HEK293 (cell line): ENCODE results near the gene TUBGCP3.

Experiments
- CTCF ChIA-PET: fragments of 350-600 bp; formaldehyde crosslinking; extraction: SDS; loops from one replicate; lab custom pipeline; 2021; ENCODE audit warnings: antibody characterized with exemption; lab: Yijun Ruan, JAX
- POLR2A ChIA-PET: fragments of 300-600 bp; formaldehyde crosslinking; extraction: SDS; loops from one replicate; lab custom pipeline; 2020; ENCODE audit warnings: antibody characterized with exemption, inconsistent platforms; lab: Yijun Ruan, JAX
- H3K27ac ChIP-seq: fragments of 200-500 bp; sonication (Bioruptor generic); 2 replicates; pipeline ENCODE4 v1.5.1; 2014; ENCODE audit warnings: low read depth, low read length, control low read depth, inconsistent platforms; ENCODE audit errors: extremely low read depth
- H3K36me3 ChIP-seq, 2 experiments: fragments of 200-500 bp in 1 of 2; sonication (Bioruptor generic) in 1 of 2; 1 replicate in 1 of 2; 2 replicates in 1 of 2; pipeline ENCODE4 v1.5.1; 2014 to 2017; ENCODE audit warnings: inconsistent platforms in 2 of 2, low read length in 2 of 2; ENCODE audit not compliant: control insufficient read depth in 2 of 2, insufficient read depth in 1 of 2
- H3K4me1 ChIP-seq: fragments of 200-500 bp; sonication (Bioruptor generic); 2 replicates; pipeline ENCODE4 v1.5.1; 2014; ENCODE audit warnings: mild to moderate bottlenecking, low read length, inconsistent platforms; ENCODE audit not compliant: control insufficient read depth, insufficient read depth
- H3K4me3 ChIP-seq: 2 replicates; pipeline ENCODE4 v1.5.1; 2011; ENCODE audit warnings: low read depth, mild to moderate bottlenecking, control low read depth, low read length, moderate library complexity
- H3K9me3 ChIP-seq: fragments of 200-500 bp; sonication (Bioruptor generic); 2 replicates; pipeline ENCODE4 v1.5.1; 2014; ENCODE audit warnings: low read depth, low read length, inconsistent platforms; ENCODE audit not compliant: control insufficient read depth, insufficient read depth
- EGR2 ChIP-seq: fragments of 450-650 bp; formaldehyde crosslinking; IDR thresholded peaks from 2 replicates; pipeline ENCODE4 v1.5.1; 2016; ENCODE audit warnings: low read depth, missing biosample characterization, missing genetic modification characterization
- GLI2 ChIP-seq: fragments of 450-650 bp; formaldehyde crosslinking; IDR thresholded peaks from 2 replicates; pipeline ENCODE4; 2017; ENCODE audit warnings: missing biosample characterization, missing genetic modification characterization, low read depth, borderline replicate concordance
- HOXD13 ChIP-seq: sonication (generic); formaldehyde crosslinking; IDR thresholded peaks from 2 replicates; pipeline ENCODE4 v1.8.0; 2022; ENCODE audit warnings: missing genetic modification reagents, borderline replicate concordance
- KLF8 ChIP-seq: fragments of 450-650 bp; formaldehyde crosslinking; IDR thresholded peaks from 2 replicates; pipeline ENCODE4 v1.5.1; 2016; ENCODE audit warnings: missing biosample characterization, missing genetic modification characterization
- PRDM10 ChIP-seq: fragments of 450-650 bp; formaldehyde crosslinking; IDR thresholded peaks from 2 replicates; pipeline ENCODE4 v1.5.1; 2016; ENCODE audit warnings: missing biosample characterization, missing genetic modification characterization
- ZBTB11 ChIP-seq: fragments of 450-650 bp; formaldehyde crosslinking; conservative IDR thresholded peaks from 2 replicates; pipeline ENCODE4 v1.5.1; 2016; ENCODE audit warnings: low read depth, missing biosample characterization, missing genetic modification characterization
- ZBTB48 ChIP-seq: fragments of 450-650 bp; formaldehyde crosslinking; IDR thresholded peaks from 2 replicates; pipeline ENCODE4 v1.5.1; 2016; ENCODE audit warnings: missing biosample characterization, missing genetic modification characterization
- ZBTB8A ChIP-seq: fragments of 450-650 bp; formaldehyde crosslinking; IDR thresholded peaks from 2 replicates; pipeline ENCODE4 v1.5.1; 2016; ENCODE audit warnings: missing biosample characterization, missing genetic modification characterization
- ZFHX2 ChIP-seq: fragments of 450-650 bp; formaldehyde crosslinking; conservative IDR thresholded peaks from 2 replicates; pipeline ENCODE4 v1.5.1; 2016; ENCODE audit warnings: missing biosample characterization, missing genetic modification characterization
- ZFP3 ChIP-seq: fragments of 450-650 bp; formaldehyde crosslinking; IDR thresholded peaks from 2 replicates; pipeline ENCODE4 v1.5.1; 2016; ENCODE audit warnings: low read depth, missing biosample characterization, missing genetic modification characterization
- ZNF175 ChIP-seq: fragments of 450-650 bp; formaldehyde crosslinking; IDR thresholded peaks from 2 replicates; pipeline ENCODE4 v1.5.1; 2016; ENCODE audit warnings: missing biosample characterization, missing genetic modification characterization
- ZNF280C ChIP-seq: fragments of 450-650 bp; formaldehyde crosslinking; IDR thresholded peaks from 2 replicates; pipeline ENCODE4 v1.5.1; 2016; ENCODE audit warnings: missing biosample characterization, missing genetic modification characterization
- ZNF561 ChIP-seq: fragments of 450-650 bp; IDR thresholded peaks from 2 replicates; pipeline ENCODE4 v1.5.1; 2018; ENCODE audit warnings: missing biosample characterization, missing genetic modification characterization, borderline replicate concordance
- ZNF660 ChIP-seq: fragments of 450-650 bp; IDR thresholded peaks from 2 replicates; pipeline ENCODE4 v1.5.1; 2018; ENCODE audit warnings: missing biosample characterization, mild to moderate bottlenecking, missing genetic modification characterization
- ZNF747 ChIP-seq: fragments of 450-650 bp; formaldehyde crosslinking; IDR thresholded peaks from 2 replicates; pipeline ENCODE4 v1.5.1; 2016; ENCODE audit warnings: missing biosample characterization, missing genetic modification characterization
- TF ChIP-seq, protein P1 (sequence below): fragments of 450-650 bp; formaldehyde crosslinking; IDR thresholded peaks from 2 replicates; pipeline ENCODE4 v1.5.1; 2016; ENCODE audit warnings: missing biosample characterization, missing genetic modification characterization
- TF ChIP-seq, protein P2 (sequence below): fragments of 450-650 bp; formaldehyde crosslinking; IDR thresholded peaks from 2 replicates; pipeline ENCODE4 v1.5.1; 2017; ENCODE audit warnings: missing biosample characterization, missing genetic modification characterization

TUBGCP3 gene

GRCh38 chr13:112627161-112627560, 39.2 kb upstream of the TUBGCP3 start:
- POLR2A ChIA-PET = no interaction called here
- H3K36me3 ChIP-seq = no peaks in the 10 kb centered on the region
- TF ChIP-seq ZNF561 (tag by site-specific recombination) = no peak
- no peak for TF ChIP-seq ZNF280C (tag by site-specific recombination)
- TF ChIP-seq ZBTB8A = no peak
- TF ChIP-seq ZFHX2 (tag by site-specific recombination) = peak; percentile 52; the same call in 1 of the 2 replicates
- TF ChIP-seq HOXD13 (CRISPR knock-in tag) = no peak
- no peak for TF ChIP-seq ZNF175 (tag by site-specific recombination)
- TF ChIP-seq KLF8 (tag by site-specific recombination) = no peak
- TF ChIP-seq PRDM10 (tag by site-specific recombination) = no peak
- no peak for TF ChIP-seq GLI2 (tag by site-specific recombination)
- TF ChIP-seq ZNF660 = no peak
- TF ChIP-seq EGR2 (tag by site-specific recombination) = peak; percentile 59
- no peaks in the 10 kb centered on the region for H3K9me3 ChIP-seq
- no peak overlapping the region for H3K4me3 ChIP-seq
- H3K27ac ChIP-seq = no peak overlapping the region
- no peaks in the 10 kb centered on the region for H3K4me1 ChIP-seq
- CTCF ChIA-PET = interaction anchor here (0.6 kb wide), 1 partner anchor 247 kb away, joined by 3 read pairs; no protein-coding TSS in a partner anchor

- Histone ChIP-seq H3K27ac (no peak overlapping the region), H3K9me3 (no peaks in the 10 kb centered on the region), H3K36me3 (no peaks in the 10 kb centered on the region), H3K4me1 (no peaks in the 10 kb centered on the region), H3K4me3 (no peak overlapping the region)
- CTCF ChIA-PET = interaction anchor here (1.1 kb wide), 1 partner anchor 21 kb away, joined by 3 read pairs; no protein-coding TSS in a partner anchor
- POLR2A ChIA-PET = no interaction called here
- TF ChIP-seq ZFP3 (tag by site-specific recombination) (no peak), PRDM10 (tag by site-specific recombination) (no peak), ZNF747 (tag by site-specific recombination) (no peak), KLF8 (tag by site-specific recombination) (no peak), ZBTB48 (no peak), HOXD13 (CRISPR knock-in tag) (no peak), ZBTB11 (tag by site-specific recombination) (no peak)
- TF ChIP-seq, protein P1, sequence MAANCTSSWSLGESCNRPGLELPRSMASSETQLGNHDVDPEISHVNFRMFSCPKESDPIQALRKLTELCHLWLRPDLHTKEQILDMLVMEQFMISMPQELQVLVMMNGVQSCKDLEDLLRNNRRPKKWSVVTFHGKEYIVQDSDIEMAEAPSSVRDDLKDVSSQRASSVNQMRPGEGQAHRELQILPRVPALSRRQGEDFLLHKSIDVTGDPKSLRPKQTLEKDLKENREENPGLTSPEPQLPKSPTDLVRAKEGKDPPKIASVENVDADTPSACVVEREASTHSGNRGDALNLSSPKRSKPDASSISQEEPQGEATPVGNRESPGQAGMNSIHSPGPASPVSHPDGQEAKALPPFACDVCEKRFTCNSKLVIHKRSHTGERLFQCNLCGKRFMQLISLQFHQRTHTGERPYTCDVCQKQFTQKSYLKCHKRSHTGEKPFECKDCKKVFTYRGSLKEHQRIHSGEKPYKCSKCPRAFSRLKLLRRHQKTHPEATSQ (tag by site-specific recombination) = no peak
- TF ChIP-seq, protein P2, sequence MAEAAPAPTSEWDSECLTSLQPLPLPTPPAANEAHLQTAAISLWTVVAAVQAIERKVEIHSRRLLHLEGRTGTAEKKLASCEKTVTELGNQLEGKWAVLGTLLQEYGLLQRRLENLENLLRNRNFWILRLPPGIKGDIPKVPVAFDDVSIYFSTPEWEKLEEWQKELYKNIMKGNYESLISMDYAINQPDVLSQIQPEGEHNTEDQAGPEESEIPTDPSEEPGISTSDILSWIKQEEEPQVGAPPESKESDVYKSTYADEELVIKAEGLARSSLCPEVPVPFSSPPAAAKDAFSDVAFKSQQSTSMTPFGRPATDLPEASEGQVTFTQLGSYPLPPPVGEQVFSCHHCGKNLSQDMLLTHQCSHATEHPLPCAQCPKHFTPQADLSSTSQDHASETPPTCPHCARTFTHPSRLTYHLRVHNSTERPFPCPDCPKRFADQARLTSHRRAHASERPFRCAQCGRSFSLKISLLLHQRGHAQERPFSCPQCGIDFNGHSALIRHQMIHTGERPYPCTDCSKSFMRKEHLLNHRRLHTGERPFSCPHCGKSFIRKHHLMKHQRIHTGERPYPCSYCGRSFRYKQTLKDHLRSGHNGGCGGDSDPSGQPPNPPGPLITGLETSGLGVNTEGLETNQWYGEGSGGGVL (tag by site-specific recombination) = no peak
These were observed 38.8 kb upstream of the TUBGCP3 start for GRCh38 chr13:112626761-112627160.
